Keratinocyte (primary cell): ENCODE data around the gene COPZ2. TPM values are rescaled to one million over a fixed set of nuclear protein-coding genes. Genes with fewer than 3 reads are reported as not detected.

Source experiments
- DNase-seq: peaks from one replicate; pipeline ENCODE4 v3.0.0-alpha.2; 2011; ENCODE audit warnings: low read depth, missing footprints, low spot score
- FAIRE-seq: peaks from 2 replicates; lab custom pipeline; 2011; peaks lifted over from hg19 to GRCh38; lab: Jason Lieb, UNC
- H2AFZ ChIP-seq: 2 replicates; pipeline ENCODE4 v1.6.0; 2012; ENCODE audit warnings: low read length, control low read depth, inconsistent platforms; ENCODE audit not compliant: control insufficient read depth
- H3K27ac ChIP-seq: 2 replicates; pipeline ENCODE4 v1.5.1; 2011; ENCODE audit warnings: low read length; ENCODE audit not compliant: control insufficient read depth, insufficient read depth
- H3K27me3 ChIP-seq: 3 replicates; pipeline ENCODE4 v1.6.0; 2011; ENCODE audit warnings: low read length; ENCODE audit not compliant: control insufficient read depth, insufficient read depth; ENCODE audit errors: extremely low read depth
- H3K36me3 ChIP-seq, 2 experiments: 2 replicates in 1 of 2; 3 replicates in 1 of 2; pipeline ENCODE4 v1.5.1; 2011; ENCODE audit warnings: low read length in 2 of 2, mild to moderate bottlenecking in 1 of 2; ENCODE audit not compliant: control insufficient read depth in 2 of 2, insufficient read depth in 2 of 2; ENCODE audit errors: extremely low read depth in 1 of 2
- H3K4me1 ChIP-seq: 3 replicates; pipeline ENCODE4 v1.5.1; 2011; ENCODE audit warnings: low read length; ENCODE audit not compliant: control insufficient read depth, insufficient read depth; ENCODE audit errors: extremely low read depth
- H3K4me2 ChIP-seq: 3 replicates; pipeline ENCODE4 v1.6.0; 2011; ENCODE audit warnings: low read depth, low read length; ENCODE audit not compliant: control insufficient read depth, insufficient read depth; ENCODE audit errors: extremely low read depth
- H3K4me3 ChIP-seq, 3 experiments: fragments of 200-600 bp in 1 of 3; sonication (generic) in 1 of 3; 2 replicates in 2 of 3; 3 replicates in 1 of 3; pipeline ENCODE4 v1.5.1; 2011 to 2016; ENCODE audit warnings: low read length in 3 of 3, mild to moderate bottlenecking in 3 of 3, control low read depth in 2 of 3, inconsistent platforms in 1 of 3, low read depth in 1 of 3, mixed read lengths in 1 of 3, mixed run types in 1 of 3, moderate library complexity in 1 of 3; ENCODE audit not compliant: control insufficient read depth in 2 of 3, insufficient read depth in 2 of 3; ENCODE audit errors: extremely low read depth in 1 of 3
- H3K79me2 ChIP-seq: 2 replicates; pipeline ENCODE4 v1.6.0; 2012; ENCODE audit warnings: low read length; ENCODE audit not compliant: control insufficient read depth, insufficient read depth
- H3K9ac ChIP-seq: 3 replicates; pipeline ENCODE4 v1.6.0; 2011; ENCODE audit warnings: low read length; ENCODE audit not compliant: control insufficient read depth, insufficient read depth; ENCODE audit errors: extremely low read depth
- H3K9me1 ChIP-seq: 3 replicates; pipeline ENCODE4 v1.6.0; 2011; ENCODE audit warnings: low read length; ENCODE audit not compliant: control insufficient read depth, insufficient read depth; ENCODE audit errors: extremely low read depth
- H3K9me3 ChIP-seq: 2 replicates; pipeline ENCODE4 v1.5.1; 2012; ENCODE audit warnings: low read depth, low read length; ENCODE audit not compliant: control insufficient read depth
- H4K20me1 ChIP-seq: 3 replicates; pipeline ENCODE4 v1.6.0; 2011; ENCODE audit warnings: low read length; ENCODE audit not compliant: control insufficient read depth, insufficient read depth; ENCODE audit errors: extremely low read depth
- EZH2 ChIP-seq: IDR thresholded peaks from one replicate; pipeline ENCODE4 v1.6.1; 2012; ENCODE audit warnings: inconsistent platforms, mild to moderate bottlenecking, low read length, moderate library complexity
- dilution Hi-C: fragments of 300-500 bp; cut with MboI; formaldehyde crosslinking; loops from one replicate; pipeline ENCODE4 v1.7.0; 2020; ENCODE audit warnings: low sequenced_read_pairs; ENCODE audit not compliant: extremely low pct_ligation_motif_present
- polyA plus RNA-seq, 5 experiments: library from polyadenylated mRNA; depleted of rRNA in 3 of 5; stranded (reverse) in 3 of 5; stranded (forward) in 1 of 5; unstranded in 1 of 5; fragments of >200 nt; gene quantifications; 1 replicate in 1 of 5; 2 replicates in 3 of 5; 3 replicates in 1 of 5; pipeline versions ENCODE4 v1.2.1 to v1.2.3, GENCODE V29; 2011 to 2012; ENCODE audit warnings: missing spikeins in 2 of 5, low read depth in 1 of 5, low replicate concordance in 1 of 5
- small RNA-seq, 3 experiments: library from RNA; depleted of rRNA; stranded (forward); fragments of <200 nt; gene quantifications; one replicate each; pipeline ENCODE3, GENCODE V24; 2012; ENCODE audit warnings: low read depth in 3 of 3, low replicate concordance in 1 of 3; ENCODE audit not compliant: insufficient read length in 3 of 3
- TF ChIP-seq, protein P1 (sequence below), 3 experiments: IDR thresholded peaks in 1 of 3; conservative IDR thresholded peaks in 1 of 3; optimal IDR thresholded peaks in 1 of 3; 2 replicates in 2 of 3; 3 replicates in 1 of 3; pipeline versions ENCODE3 to v1.5.1; 2011; ENCODE audit warnings: low read length in 3 of 3, mild to moderate bottlenecking in 3 of 3, moderate library complexity in 2 of 3, control low read depth in 1 of 3, inconsistent platforms in 1 of 3; ENCODE audit not compliant: insufficient read depth in 2 of 3; ENCODE audit errors: extremely low read depth in 1 of 3

The COPZ2 gene
- polyA plus RNA-seq, 1 donor (not counting 4 experiments of a cell fraction or from before 2014, with no cell fraction given): 11.1 TPM

DNA sequence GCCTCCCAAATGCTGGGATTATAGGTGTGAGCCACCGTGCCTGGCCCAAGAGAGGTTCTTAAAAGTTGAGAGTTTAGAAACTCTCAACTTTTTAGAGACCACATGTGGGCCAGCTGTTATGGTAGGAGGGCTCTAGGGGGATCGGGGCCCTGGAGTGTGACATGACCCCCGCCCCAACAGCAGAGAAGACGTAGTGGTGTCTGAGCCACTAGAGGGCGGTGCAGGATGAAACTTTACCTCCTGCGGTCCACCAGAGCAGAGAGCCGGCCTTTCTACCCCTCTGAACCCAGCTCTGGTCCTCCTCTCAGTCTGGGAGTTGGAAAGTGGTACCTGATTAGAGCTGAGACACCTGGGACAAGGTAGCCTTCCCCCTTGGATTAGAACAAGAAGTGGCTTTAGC lies 59.3 kb downstream of the COPZ2 start:
- Histone ChIP-seq H3K9me3 (no peaks in the 10 kb centered on the region), H3K9ac (no peak overlapping the region), H2AFZ (no peak overlapping the region), H3K4me1 (no peaks in the 10 kb centered on the region), H4K20me1 (no peaks in the 10 kb centered on the region), H3K36me3 (peaks cover 33 to 49% of the 10 kb centered on the region in 2 experiments), H3K27ac (no peak overlapping the region), H3K27me3 (no peaks in the 10 kb centered on the region), H3K4me2 (no peak overlapping the region), H3K4me3 (no peak overlapping the region), H3K79me2 (no peaks in the 10 kb centered on the region), H3K9me1 (no peaks in the 10 kb centered on the region)
- DNase-seq: no peak
- no peak for TF ChIP-seq EZH2
- TF ChIP-seq, protein P1, sequence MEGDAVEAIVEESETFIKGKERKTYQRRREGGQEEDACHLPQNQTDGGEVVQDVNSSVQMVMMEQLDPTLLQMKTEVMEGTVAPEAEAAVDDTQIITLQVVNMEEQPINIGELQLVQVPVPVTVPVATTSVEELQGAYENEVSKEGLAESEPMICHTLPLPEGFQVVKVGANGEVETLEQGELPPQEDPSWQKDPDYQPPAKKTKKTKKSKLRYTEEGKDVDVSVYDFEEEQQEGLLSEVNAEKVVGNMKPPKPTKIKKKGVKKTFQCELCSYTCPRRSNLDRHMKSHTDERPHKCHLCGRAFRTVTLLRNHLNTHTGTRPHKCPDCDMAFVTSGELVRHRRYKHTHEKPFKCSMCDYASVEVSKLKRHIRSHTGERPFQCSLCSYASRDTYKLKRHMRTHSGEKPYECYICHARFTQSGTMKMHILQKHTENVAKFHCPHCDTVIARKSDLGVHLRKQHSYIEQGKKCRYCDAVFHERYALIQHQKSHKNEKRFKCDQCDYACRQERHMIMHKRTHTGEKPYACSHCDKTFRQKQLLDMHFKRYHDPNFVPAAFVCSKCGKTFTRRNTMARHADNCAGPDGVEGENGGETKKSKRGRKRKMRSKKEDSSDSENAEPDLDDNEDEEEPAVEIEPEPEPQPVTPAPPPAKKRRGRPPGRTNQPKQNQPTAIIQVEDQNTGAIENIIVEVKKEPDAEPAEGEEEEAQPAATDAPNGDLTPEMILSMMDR (optimal IDR thresholded peaks at IDR 0.05 in 1 of 3, IDR thresholded peaks at IDR 0.05 in 1 of 3, conservative IDR thresholded peaks at IDR 0.05 in 1 of 3; ENCODE audit: extremely low read depth in 1 of 3, insufficient read depth in 2 of 3, low read length in 3 of 3): peak; percentile 59 to 84 (median 71)
- dilution Hi-C loops: no loop called here
- FAIRE-seq: no peak

Small RNAs within 50 kb of the gene (small RNA-seq; reads per million reads assigned to genes)
- 0 reads per million in 3 experiments for gene AC004477.2
- 121 to 2,632 (median 2,013) reads per million in 3 experiments for gene MIR152

Other genes starting within 250 kb of the COPZ2 start
- gene OSBPL7, start 216.0 kb downstream of the COPZ2 start, polyA plus RNA-seq: 1.9 to 3.4 TPM (median 2.2 TPM) in 3 replicates
- gene MRPL10, start 206.3 kb downstream of the COPZ2 start, polyA plus RNA-seq: 42.4 to 52.5 TPM (median 43.1 TPM) in 3 replicates
- gene LRRC46, start 206.1 kb downstream of the COPZ2 start, polyA plus RNA-seq: 0.13 to 0.43 TPM (median 0.34 TPM) in 3 replicates
- 17.1 to 26.4 TPM (median 24.8 TPM) in 3 replicates for gene SCRN2, start 196.5 kb downstream of the COPZ2 start, polyA plus RNA-seq
- gene SP6, start 186.6 kb downstream of the COPZ2 start, polyA plus RNA-seq: 2.0 to 3.0 TPM (median 2.0 TPM) in 3 replicates
- gene SP2, start 141.6 kb downstream of the COPZ2 start, polyA plus RNA-seq: 1.4 to 3.9 TPM (median 2.1 TPM) in 3 replicates
- gene PNPO, start 96.2 kb downstream of the COPZ2 start, polyA plus RNA-seq: 35.5 to 71.9 TPM (median 41.1 TPM) in 3 replicates
- 0.06 to 0.24 TPM (median 0.16 TPM) in 3 replicates for gene PRR15L, start 79.9 kb downstream of the COPZ2 start, polyA plus RNA-seq
- gene CDK5RAP3, start 66.7 kb downstream of the COPZ2 start, polyA plus RNA-seq: 62.7 to 79.4 TPM (median 63.9 TPM) in 3 replicates
- gene NFE2L1, start 10.6 kb upstream of the COPZ2 start, polyA plus RNA-seq: 169 to 284 TPM (median 208 TPM) in 3 replicates
- gene CBX1, start 63.7 kb upstream of the COPZ2 start, polyA plus RNA-seq: 20.7 to 49.4 TPM (median 42.3 TPM) in 3 replicates
- 20.8 to 23.9 TPM (median 21.0 TPM) in 3 replicates for gene SNX11, start 70.0 kb upstream of the COPZ2 start, polyA plus RNA-seq